Endothelial cell (in vitro differentiated cells): ENCODE measurements around the gene DNAI2. TPM values are rescaled to one million over a fixed set of nuclear protein-coding genes. Genes with fewer than 3 reads are reported as not detected.
"Not testable (repeated sequence)": the region's sequence is repeated elsewhere in the genome, so short reads cannot be mapped to it uniquely, and the experiment has no call there.

ENCODE experiments used
- DNase-seq: peaks from one replicate; pipeline ENCODE4 v3.0.0; 2021; ENCODE audit warnings: low spot score
- H3K27ac Mint-ChIP-seq: one replicate; pipeline ENCODE4 v1.8.0; 2021; ENCODE audit warnings: mixed read lengths, inconsistent platforms; ENCODE audit not compliant: unreplicated experiment
- H3K27me3 Mint-ChIP-seq: one replicate; pipeline ENCODE4 v1.8.0; 2021; ENCODE audit warnings: mild to moderate bottlenecking, moderate library complexity, mixed read lengths, inconsistent platforms; ENCODE audit not compliant: unreplicated experiment
- H3K36me3 Mint-ChIP-seq: one replicate; pipeline ENCODE4 v1.8.0; 2021; ENCODE audit warnings: mild to moderate bottlenecking, low read depth, mixed read lengths, inconsistent platforms; ENCODE audit not compliant: unreplicated experiment
- H3K4me1 Mint-ChIP-seq: one replicate; pipeline ENCODE4 v1.8.0; 2021; ENCODE audit warnings: mild to moderate bottlenecking, mixed read lengths, inconsistent platforms; ENCODE audit not compliant: unreplicated experiment
- H3K4me3 Mint-ChIP-seq: one replicate; pipeline ENCODE4 v1.8.0; 2021; ENCODE audit warnings: mild to moderate bottlenecking, mixed read lengths, inconsistent platforms; ENCODE audit not compliant: unreplicated experiment
- H3K9me3 Mint-ChIP-seq: one replicate; pipeline ENCODE4 v1.8.0; 2021; ENCODE audit warnings: mixed read lengths, inconsistent platforms; ENCODE audit not compliant: unreplicated experiment
- CTCF ChIP-seq: fragments of 200-600 bp; sonication (generic); IDR thresholded peaks from one replicate; pipeline ENCODE4 v1.5.0; 2021; ENCODE audit warnings: antibody characterized with exemption; ENCODE audit not compliant: unreplicated experiment
- total RNA-seq: library from RNA; stranded (reverse); fragmentation: NEBNext Ultra II Directional; extraction: Animal tissue kit (Norgen Biotek cat#: 25700); gene quantifications from one replicate; pipeline ENCODE4 v1.2.1, GENCODE V29; 2021; ENCODE audit not compliant: unreplicated experiment

Gene DNAI2
- total RNA-seq, 1 donor from 2014 or later: not detected

GRCh38 chr17:74277935-74278334 lies 3.9 kb downstream of the DNAI2 start:
- Mint-ChIP-seq H3K4me1 (peaks cover 11% of the 10 kb centered on the region), H3K9me3 (no peaks in the 10 kb centered on the region), H3K27ac (no peak overlapping the region), H3K36me3 (no peaks in the 10 kb centered on the region), H3K27me3 (peaks cover 10% of the 10 kb centered on the region), H3K4me3 (no peak overlapping the region)
- TF ChIP-seq CTCF: no peak
- DNase-seq: no peak

- not testable (repeated sequence) for H3K27me3 Mint-ChIP-seq, H3K36me3 Mint-ChIP-seq, H3K4me1 Mint-ChIP-seq, H3K9me3 Mint-ChIP-seq, H3K27ac Mint-ChIP-seq, DNase-seq, H3K4me3 Mint-ChIP-seq
These were observed 5.6 kb downstream of the DNAI2 start for GRCh38 chr17:74279617-74280016.

- Mint-ChIP-seq H3K9me3 (no peaks in the 10 kb centered on the region), H3K4me1 (no peaks in the 10 kb centered on the region), H3K36me3 (no peaks in the 10 kb centered on the region), H3K27ac (no peak overlapping the region), H3K27me3 (peaks cover 3% of the 10 kb centered on the region), H3K4me3 (no peak overlapping the region)
- no peak for DNase-seq
- no peak for TF ChIP-seq CTCF
These were observed 6.1 kb downstream of the DNAI2 start for GRCh38 chr17:74280093-74280513.

- no peak overlapping the region for H3K27ac Mint-ChIP-seq
- no peak for TF ChIP-seq CTCF
- H3K27me3 Mint-ChIP-seq: peaks cover 2% of the 10 kb centered on the region
- no peaks in the 10 kb centered on the region for H3K4me1 Mint-ChIP-seq
- DNase-seq: no peak
- H3K4me3 Mint-ChIP-seq: no peak overlapping the region
- H3K36me3 Mint-ChIP-seq: no peaks in the 10 kb centered on the region
- no peaks in the 10 kb centered on the region for H3K9me3 Mint-ChIP-seq
These were observed 7.8 kb downstream of the DNAI2 start for GRCh38 chr17:74281799-74282198.

- H3K36me3 Mint-ChIP-seq, H3K4me1 Mint-ChIP-seq, H3K9me3 Mint-ChIP-seq, H3K27me3 Mint-ChIP-seq, DNase-seq, H3K4me3 Mint-ChIP-seq, H3K27ac Mint-ChIP-seq: not testable (repeated sequence)
These were observed 8.2 kb downstream of the DNAI2 start for GRCh38 chr17:74282274-74282586.

GRCh38 chr17:74282587-74283370 lies 8.7 kb downstream of the DNAI2 start:
- H3K27ac Mint-ChIP-seq: no peak overlapping the region
- no peaks in the 10 kb centered on the region for H3K36me3 Mint-ChIP-seq
- H3K4me1 Mint-ChIP-seq: no peaks in the 10 kb centered on the region
- no peak overlapping the region for H3K4me3 Mint-ChIP-seq
- no peaks in the 10 kb centered on the region for H3K9me3 Mint-ChIP-seq
- DNase-seq: no peak
- TF ChIP-seq CTCF: no peak
- peaks cover 2% of the 10 kb centered on the region for H3K27me3 Mint-ChIP-seq
